ENCODE measurements around the gene TAAR9.

The TAAR9 gene

GRCh38 chr6:132551214-132551613 lies 13.1 kb downstream of the TAAR9 start:
- TF ChIP-seq FOXP2 (optimal IDR thresholded peaks at IDR 0.05; ENCODE audit: borderline replicate concordance, extremely low read depth, extremely low read length, insufficient read depth) (no peak), POLR2AphosphoS5 (IDR thresholded peaks at IDR 0.05; ENCODE audit: low read depth, low read length) (no peak), SIN3A (IDR thresholded peaks at IDR 0.05; ENCODE audit: borderline replicate concordance, insufficient read depth, low read length) (no peak), TAF1 (IDR thresholded peaks at IDR 0.05; ENCODE audit: borderline replicate concordance, insufficient read depth, low read length) (no peak)
- TF ChIP-seq, protein P1, sequence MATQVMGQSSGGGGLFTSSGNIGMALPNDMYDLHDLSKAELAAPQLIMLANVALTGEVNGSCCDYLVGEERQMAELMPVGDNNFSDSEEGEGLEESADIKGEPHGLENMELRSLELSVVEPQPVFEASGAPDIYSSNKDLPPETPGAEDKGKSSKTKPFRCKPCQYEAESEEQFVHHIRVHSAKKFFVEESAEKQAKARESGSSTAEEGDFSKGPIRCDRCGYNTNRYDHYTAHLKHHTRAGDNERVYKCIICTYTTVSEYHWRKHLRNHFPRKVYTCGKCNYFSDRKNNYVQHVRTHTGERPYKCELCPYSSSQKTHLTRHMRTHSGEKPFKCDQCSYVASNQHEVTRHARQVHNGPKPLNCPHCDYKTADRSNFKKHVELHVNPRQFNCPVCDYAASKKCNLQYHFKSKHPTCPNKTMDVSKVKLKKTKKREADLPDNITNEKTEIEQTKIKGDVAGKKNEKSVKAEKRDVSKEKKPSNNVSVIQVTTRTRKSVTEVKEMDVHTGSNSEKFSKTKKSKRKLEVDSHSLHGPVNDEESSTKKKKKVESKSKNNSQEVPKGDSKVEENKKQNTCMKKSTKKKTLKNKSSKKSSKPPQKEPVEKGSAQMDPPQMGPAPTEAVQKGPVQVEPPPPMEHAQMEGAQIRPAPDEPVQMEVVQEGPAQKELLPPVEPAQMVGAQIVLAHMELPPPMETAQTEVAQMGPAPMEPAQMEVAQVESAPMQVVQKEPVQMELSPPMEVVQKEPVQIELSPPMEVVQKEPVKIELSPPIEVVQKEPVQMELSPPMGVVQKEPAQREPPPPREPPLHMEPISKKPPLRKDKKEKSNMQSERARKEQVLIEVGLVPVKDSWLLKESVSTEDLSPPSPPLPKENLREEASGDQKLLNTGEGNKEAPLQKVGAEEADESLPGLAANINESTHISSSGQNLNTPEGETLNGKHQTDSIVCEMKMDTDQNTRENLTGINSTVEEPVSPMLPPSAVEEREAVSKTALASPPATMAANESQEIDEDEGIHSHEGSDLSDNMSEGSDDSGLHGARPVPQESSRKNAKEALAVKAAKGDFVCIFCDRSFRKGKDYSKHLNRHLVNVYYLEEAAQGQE (IDR thresholded peaks at IDR 0.05; ENCODE audit: insufficient read depth in 1 of 2, low read depth in 2 of 2, low read length in 2 of 2): no peak

DNA sequence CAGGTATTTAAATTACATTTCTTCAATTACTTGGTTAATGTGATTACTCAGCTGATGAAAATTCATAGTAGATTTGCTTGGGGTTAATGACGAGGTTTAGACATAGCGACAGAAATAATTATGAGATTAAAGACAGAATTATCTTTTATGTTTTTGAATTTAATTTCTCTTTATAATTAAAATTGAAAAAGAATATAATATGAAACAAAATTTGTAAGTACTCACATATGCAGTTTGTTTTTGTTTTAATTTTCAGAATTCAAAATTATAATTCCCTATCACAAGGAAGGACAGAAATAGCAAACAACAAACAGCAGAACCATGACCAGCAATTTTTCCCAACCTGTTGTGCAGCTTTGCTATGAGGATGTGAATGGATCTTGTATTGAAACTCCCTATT lies 14.3 kb downstream of the TAAR9 start, which contains the start of gene TAAR8:
Gene TAAR8 (plus strand): TSS at position 301 of the 400 bp plus-strand sequence. CDS start 21 bp downstream, at position 322.
- TF ChIP-seq FOXP2 (optimal IDR thresholded peaks at IDR 0.05; ENCODE audit: borderline replicate concordance, extremely low read depth, extremely low read length, insufficient read depth): no peak
- TF ChIP-seq, protein P1 (IDR thresholded peaks at IDR 0.05; ENCODE audit: insufficient read depth in 1 of 2, low read depth in 2 of 2, low read length in 2 of 2): no peak

- TF ChIP-seq POLR2AphosphoS5 (IDR thresholded peaks at IDR 0.05; ENCODE audit: low read depth, low read length) (no peak), SIN3A (IDR thresholded peaks at IDR 0.05; ENCODE audit: borderline replicate concordance, insufficient read depth, low read length) (no peak), TAF1 (IDR thresholded peaks at IDR 0.05; ENCODE audit: borderline replicate concordance, insufficient read depth, low read length) (no peak), FOXP2 (optimal IDR thresholded peaks at IDR 0.05; ENCODE audit: borderline replicate concordance, extremely low read depth, extremely low read length, insufficient read depth) (no peak)
- TF ChIP-seq, protein P1 (IDR thresholded peaks at IDR 0.05; ENCODE audit: insufficient read depth in 1 of 2, low read depth in 2 of 2, low read length in 2 of 2): no peak
Observed at GRCh38 chr6:132566404-132566803, 28.3 kb downstream of the TAAR9 start.

DNA sequence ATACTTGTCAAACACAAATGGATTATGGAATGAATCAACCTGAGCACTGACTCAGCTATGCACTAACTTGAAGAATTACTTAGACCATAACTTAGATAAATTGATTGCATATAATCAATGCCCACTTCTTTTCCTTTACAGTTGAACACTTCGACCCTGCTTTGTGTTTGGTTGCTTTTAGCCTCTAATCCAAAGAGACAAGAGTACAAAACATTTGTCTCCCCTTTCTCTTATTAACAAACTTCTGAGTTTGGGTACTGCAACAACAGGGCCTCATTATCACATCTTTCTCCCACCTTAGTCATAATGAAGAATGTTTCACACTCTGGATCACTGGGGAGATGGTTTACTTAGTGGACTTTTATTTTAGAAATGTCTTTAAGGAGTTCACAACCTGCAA lies 29.5 kb downstream of the TAAR9 start:
- no peak for TF ChIP-seq SIN3A (IDR thresholded peaks at IDR 0.05; ENCODE audit: borderline replicate concordance, insufficient read depth, low read length)
- TF ChIP-seq, protein P1 (IDR thresholded peaks at IDR 0.05; ENCODE audit: insufficient read depth in 1 of 2, low read depth in 2 of 2, low read length in 2 of 2): no peak
- TF ChIP-seq TAF1 (IDR thresholded peaks at IDR 0.05; ENCODE audit: borderline replicate concordance, insufficient read depth, low read length): no peak
- TF ChIP-seq POLR2AphosphoS5 (IDR thresholded peaks at IDR 0.05; ENCODE audit: low read depth, low read length): no peak
- TF ChIP-seq FOXP2 (optimal IDR thresholded peaks at IDR 0.05; ENCODE audit: borderline replicate concordance, extremely low read depth, extremely low read length, insufficient read depth): no peak

GRCh38 chr6:132568611-132569010 lies 30.5 kb downstream of the TAAR9 start:
- TF ChIP-seq TAF1 (IDR thresholded peaks at IDR 0.05; ENCODE audit: borderline replicate concordance, insufficient read depth, low read length) (no peak), FOXP2 (optimal IDR thresholded peaks at IDR 0.05; ENCODE audit: borderline replicate concordance, extremely low read depth, extremely low read length, insufficient read depth) (no peak), SIN3A (IDR thresholded peaks at IDR 0.05; ENCODE audit: borderline replicate concordance, insufficient read depth, low read length) (no peak), POLR2AphosphoS5 (IDR thresholded peaks at IDR 0.05; ENCODE audit: low read depth, low read length) (no peak)
- TF ChIP-seq, protein P1 (IDR thresholded peaks at IDR 0.05; ENCODE audit: insufficient read depth in 1 of 2, low read depth in 2 of 2, low read length in 2 of 2): no peak
